HTR-8/SVneo (cell line): Measurements from ENCODE around the gene ABCG8.
"Not testable (repeated sequence)": the region's sequence is repeated elsewhere in the genome, so short reads cannot be mapped to it uniquely, and the experiment has no call there.

ENCODE experiments used
- DNase-seq: peaks from one replicate; pipeline ENCODE4 v3.0.0; 2011; ENCODE audit warnings: low spot score, mixed read lengths; ENCODE audit not compliant: insufficient read length
- FAIRE-seq: peaks from 2 replicates; lab custom pipeline; 2011; peaks lifted over from hg19 to GRCh38; lab: Jason Lieb, UNC

ABCG8 gene

GRCh38 chr2:43899589-43899988 lies 60.8 kb downstream of the ABCG8 start:
- no peak for DNase-seq
- no peak for FAIRE-seq

DNA sequence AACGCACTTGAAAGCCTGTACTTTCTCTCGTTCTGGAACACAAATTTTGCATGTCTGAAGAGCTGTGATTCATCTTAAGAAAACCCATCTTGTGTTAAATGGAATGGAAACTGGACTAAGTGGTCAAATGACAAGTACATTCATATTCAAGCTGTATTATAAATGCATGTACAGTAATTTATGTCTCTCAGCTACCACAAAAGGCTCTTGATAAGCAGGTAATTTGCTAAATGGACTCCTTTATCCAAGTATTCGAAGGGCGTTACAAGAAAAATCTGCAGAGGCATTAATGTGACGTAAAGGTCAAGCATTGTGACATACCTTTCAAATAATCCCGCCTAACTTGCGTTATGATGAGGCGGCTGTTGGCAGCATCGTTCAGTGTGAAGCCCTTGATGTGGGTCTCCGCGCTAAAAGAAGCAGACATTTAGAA lies 66.6 kb downstream of the ABCG8 start:
- DNase-seq, result no peak
- FAIRE-seq, result no peak

DNA sequence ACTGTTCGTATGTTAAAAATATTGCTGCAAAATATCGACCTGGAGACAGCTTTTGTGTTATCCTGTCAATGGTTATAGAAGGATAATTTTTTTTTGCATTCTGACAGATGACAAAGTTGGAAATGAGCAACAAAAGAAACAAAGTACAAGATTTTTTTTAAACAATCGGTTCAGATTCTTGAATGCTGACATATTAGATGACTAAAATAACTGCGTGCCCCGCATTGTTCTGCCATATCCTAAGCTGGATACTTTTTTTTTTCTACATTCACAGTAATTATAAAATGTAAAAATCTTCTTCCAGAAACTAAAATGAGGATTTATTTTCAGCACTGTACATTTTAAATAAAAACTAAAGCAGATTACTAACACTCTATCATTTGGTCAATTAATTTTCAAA lies 67.1 kb downstream of the ABCG8 start:
- DNase-seq (no peak), FAIRE-seq (no peak)

DNA sequence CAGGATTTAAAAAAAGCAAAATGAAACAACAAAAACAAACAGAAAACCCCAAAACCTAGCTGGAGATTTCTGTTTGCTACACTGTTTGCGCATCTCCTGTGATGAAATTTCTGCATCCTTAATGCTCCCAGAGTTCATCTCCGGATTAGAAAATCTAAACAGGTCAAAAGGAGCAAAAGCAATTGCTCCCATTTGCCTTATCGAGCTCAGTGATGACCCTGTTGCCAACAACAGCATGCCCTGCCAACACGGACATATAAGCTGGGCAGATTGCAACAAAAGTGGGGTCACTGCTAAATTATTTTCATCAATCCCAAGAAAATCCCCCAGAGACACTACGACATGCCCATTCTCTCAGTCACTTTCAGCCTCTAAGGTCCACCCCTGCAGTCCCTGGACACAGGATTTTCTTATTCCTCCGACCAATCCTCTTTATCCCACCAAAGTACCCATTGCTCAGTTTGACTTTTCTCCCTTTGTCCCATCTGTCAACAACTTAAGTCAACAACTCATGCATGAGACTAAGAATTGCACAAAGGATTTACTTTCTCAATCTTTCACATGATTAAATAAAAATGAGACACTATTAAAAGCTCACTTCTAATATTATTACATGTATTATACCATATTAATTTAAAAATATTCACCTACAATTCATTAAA lies 67.8 kb downstream of the ABCG8 start:
- no peak for FAIRE-seq
- DNase-seq, result no peak

GRCh38 chr2:43911136-43911790 lies 72.5 kb downstream of the ABCG8 start:
- FAIRE-seq, DNase-seq: not testable (repeated sequence)

DNA sequence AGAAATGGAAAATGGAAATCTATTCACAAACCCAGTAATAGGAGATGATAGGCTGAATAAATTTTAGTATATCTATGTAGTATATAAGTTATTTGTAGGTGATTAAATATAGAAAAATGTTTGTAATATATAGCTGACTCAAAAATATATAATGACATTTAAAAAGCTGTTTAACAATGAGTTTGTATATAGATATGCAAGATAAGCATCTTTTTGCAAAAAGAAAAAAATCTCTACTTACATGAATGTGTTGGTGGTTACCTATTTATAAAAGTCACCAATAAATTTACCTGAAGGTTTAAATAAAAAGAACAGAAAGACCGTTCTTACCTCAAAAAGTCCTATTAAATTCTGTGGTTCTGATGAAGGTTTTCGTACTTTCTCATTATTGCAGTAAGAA lies 85.7 kb downstream of the ABCG8 start:
- FAIRE-seq (no peak), DNase-seq (no peak)

DNA sequence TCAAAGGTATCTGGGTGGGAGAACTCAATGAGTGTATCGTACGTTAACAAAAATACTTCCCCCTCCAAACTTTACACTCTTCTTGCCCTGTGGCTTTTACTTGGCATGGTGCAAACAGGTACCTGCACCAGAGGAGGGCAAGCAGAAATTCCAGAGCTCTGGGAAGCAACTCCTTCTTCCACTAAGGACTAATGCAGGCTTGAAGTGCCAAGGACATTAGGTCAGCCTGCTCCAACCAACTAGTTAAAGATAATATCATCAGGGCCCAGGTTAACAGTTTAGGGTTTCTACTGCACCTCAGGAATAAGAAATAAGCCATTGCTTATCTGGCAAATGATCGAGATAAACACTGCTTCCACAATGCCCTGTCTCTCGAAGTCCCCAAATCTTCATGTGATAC lies 86.7 kb downstream of the ABCG8 start:
- DNase-seq (no peak), FAIRE-seq (no peak)

DNA sequence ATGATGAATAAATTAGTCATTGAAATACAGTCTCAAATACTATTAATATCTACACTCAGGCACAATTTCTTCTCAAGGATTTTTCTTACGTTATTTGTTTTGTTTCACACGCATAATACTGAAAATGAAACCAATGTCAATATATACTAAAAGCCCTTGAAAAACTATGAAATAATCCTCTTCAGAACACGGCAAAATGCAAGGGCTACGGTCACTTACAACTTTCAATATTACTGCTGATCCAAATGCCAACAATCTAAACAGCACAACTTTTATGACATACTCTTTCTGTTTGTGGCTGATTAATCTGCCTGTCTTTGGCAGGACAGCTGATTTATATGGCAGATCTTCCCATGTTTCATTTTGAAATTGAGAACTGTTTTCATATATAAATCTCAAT lies 88.7 kb downstream of the ABCG8 start:
- DNase-seq (no peak), FAIRE-seq (no peak)

DNA sequence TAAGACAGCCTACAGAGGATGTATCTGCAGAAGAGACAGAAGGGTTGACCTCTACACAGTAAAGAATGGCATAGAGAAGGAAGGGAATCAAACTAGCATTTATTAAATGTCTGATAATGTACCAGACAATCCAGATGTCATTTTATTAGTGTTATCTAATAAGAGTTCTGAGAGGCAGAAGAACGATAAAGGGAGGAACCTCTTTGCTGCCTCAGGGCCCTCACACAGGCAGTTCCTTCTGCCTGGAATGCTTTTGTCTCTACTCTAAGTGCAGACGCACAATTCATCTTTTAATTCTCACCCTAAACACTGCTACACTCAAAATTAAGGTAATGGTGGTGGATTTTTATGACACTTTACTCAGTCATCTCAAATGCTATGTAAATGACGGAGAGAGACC lies 92.5 kb downstream of the ABCG8 start:
- no peak for FAIRE-seq

More for the DNA sequence above, 92.5 kb downstream of the ABCG8 start:
- no peak for DNase-seq
